Vagina (tissue), 2 donors: ENCODE results near the gene BUB1.
"Not testable (repeated sequence)": the region's sequence is repeated elsewhere in the genome, so short reads cannot be mapped to it uniquely, and the experiment has no call there.

Source experiments
- POLR2A ChIP-seq, 2 donors: fragments of 450-650 bp; IDR thresholded peaks; one replicate each; pipeline ENCODE4 v1.6.1; 2017; ENCODE audit warnings: antibody characterized with exemption in 2 of 2, mild to moderate bottlenecking in 2 of 2, moderate library complexity in 2 of 2
- POLR2AphosphoS5 ChIP-seq, 2 donors: sonication (generic); formaldehyde crosslinking; IDR thresholded peaks; one replicate each; pipeline ENCODE4 v1.9.0; 2017; ENCODE audit warnings: antibody characterized with exemption in 2 of 2, mild to moderate bottlenecking in 2 of 2, low read depth in 1 of 2; ENCODE audit not compliant: insufficient read depth in 1 of 2
- TF ChIP-seq, protein P1 (sequence below), 3 experiments: fragments of 450-650 bp in 2 of 3; fragments of 200-600 bp in 1 of 3; sonication (generic) in 1 of 3; IDR thresholded peaks; one replicate each; pipeline ENCODE4 v1.5.1; 2017 to 2019; ENCODE audit warnings: antibody characterized with exemption in 3 of 3, mild to moderate bottlenecking in 2 of 3, moderate library complexity in 2 of 3

DNA sequence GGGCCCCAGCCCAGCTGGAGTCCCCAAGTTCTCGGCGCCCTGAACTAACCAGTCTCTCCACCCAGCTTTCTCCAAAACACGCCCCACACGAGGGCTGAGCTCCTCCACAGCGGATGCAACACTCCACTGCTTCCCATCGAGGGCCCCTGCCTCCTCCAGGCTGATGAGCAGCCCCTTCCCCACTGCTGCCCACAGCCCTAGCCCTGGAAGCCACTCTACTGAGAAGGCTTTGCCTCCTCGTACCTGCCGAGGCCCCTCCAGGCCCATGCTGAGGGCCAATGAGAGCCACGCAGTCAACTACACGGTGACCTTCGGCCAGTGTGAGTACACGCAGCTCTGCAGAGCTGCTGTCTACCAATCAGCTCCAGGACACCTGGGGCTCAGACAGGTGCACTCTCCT is 72.8 kb downstream of the BUB1 start:
- TF ChIP-seq POLR2AphosphoS5 (IDR thresholded peaks at IDR 0.05; ENCODE audit: insufficient read depth in 1 of 2, low read depth in 1 of 2); POLR2A (IDR thresholded peaks at IDR 0.05): not testable (repeated sequence)
- TF ChIP-seq, protein P1, sequence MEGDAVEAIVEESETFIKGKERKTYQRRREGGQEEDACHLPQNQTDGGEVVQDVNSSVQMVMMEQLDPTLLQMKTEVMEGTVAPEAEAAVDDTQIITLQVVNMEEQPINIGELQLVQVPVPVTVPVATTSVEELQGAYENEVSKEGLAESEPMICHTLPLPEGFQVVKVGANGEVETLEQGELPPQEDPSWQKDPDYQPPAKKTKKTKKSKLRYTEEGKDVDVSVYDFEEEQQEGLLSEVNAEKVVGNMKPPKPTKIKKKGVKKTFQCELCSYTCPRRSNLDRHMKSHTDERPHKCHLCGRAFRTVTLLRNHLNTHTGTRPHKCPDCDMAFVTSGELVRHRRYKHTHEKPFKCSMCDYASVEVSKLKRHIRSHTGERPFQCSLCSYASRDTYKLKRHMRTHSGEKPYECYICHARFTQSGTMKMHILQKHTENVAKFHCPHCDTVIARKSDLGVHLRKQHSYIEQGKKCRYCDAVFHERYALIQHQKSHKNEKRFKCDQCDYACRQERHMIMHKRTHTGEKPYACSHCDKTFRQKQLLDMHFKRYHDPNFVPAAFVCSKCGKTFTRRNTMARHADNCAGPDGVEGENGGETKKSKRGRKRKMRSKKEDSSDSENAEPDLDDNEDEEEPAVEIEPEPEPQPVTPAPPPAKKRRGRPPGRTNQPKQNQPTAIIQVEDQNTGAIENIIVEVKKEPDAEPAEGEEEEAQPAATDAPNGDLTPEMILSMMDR (IDR thresholded peaks at IDR 0.05): not testable (repeated sequence)
